Testis (tissue), 2 donors: ENCODE measurements around the gene TRPV5.

Experiments
- POLR2A ChIP-seq: fragments of 450-650 bp; IDR thresholded peaks from one replicate; pipeline ENCODE4 v1.6.1; 2017; ENCODE audit warnings: antibody characterized with exemption, mild to moderate bottlenecking, moderate library complexity
- TF ChIP-seq, protein P1 (sequence below), 3 experiments: fragments of 450-650 bp in 2 of 3; fragments of 200-600 bp in 1 of 3; sonication (generic) in 1 of 3; IDR thresholded peaks; one replicate each; pipeline ENCODE4 v1.5.1; 2016 to 2019; ENCODE audit warnings: antibody characterized with exemption in 3 of 3, mild to moderate bottlenecking in 2 of 3, moderate library complexity in 1 of 3

- TF ChIP-seq, protein P1, sequence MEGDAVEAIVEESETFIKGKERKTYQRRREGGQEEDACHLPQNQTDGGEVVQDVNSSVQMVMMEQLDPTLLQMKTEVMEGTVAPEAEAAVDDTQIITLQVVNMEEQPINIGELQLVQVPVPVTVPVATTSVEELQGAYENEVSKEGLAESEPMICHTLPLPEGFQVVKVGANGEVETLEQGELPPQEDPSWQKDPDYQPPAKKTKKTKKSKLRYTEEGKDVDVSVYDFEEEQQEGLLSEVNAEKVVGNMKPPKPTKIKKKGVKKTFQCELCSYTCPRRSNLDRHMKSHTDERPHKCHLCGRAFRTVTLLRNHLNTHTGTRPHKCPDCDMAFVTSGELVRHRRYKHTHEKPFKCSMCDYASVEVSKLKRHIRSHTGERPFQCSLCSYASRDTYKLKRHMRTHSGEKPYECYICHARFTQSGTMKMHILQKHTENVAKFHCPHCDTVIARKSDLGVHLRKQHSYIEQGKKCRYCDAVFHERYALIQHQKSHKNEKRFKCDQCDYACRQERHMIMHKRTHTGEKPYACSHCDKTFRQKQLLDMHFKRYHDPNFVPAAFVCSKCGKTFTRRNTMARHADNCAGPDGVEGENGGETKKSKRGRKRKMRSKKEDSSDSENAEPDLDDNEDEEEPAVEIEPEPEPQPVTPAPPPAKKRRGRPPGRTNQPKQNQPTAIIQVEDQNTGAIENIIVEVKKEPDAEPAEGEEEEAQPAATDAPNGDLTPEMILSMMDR (IDR thresholded peaks at IDR 0.05): no peak
- TF ChIP-seq POLR2A: no peak
Observed at GRCh38 chr7:142933624-142934023, at the start of gene TRPV5.
